Cerebellar nuclear complex (tissue), 1 donor: Measurements from ENCODE around the gene SREBF1.

Experiments used
- DNase-seq, 2 experiments: peaks; one replicate each; lab custom pipeline; 2025; lab: John Stamatoyannopoulos, UW

The SREBF1 gene

GRCh38 chr17:17763136-17763535, 73.7 kb downstream of the SREBF1 start:
- DNase-seq, result no peak

- no peak for DNase-seq
Observed at GRCh38 chr17:17762744-17763105, 74.1 kb downstream of the SREBF1 start.
